ENCODE data around the gene PAGR1.

Gene PAGR1

DNA sequence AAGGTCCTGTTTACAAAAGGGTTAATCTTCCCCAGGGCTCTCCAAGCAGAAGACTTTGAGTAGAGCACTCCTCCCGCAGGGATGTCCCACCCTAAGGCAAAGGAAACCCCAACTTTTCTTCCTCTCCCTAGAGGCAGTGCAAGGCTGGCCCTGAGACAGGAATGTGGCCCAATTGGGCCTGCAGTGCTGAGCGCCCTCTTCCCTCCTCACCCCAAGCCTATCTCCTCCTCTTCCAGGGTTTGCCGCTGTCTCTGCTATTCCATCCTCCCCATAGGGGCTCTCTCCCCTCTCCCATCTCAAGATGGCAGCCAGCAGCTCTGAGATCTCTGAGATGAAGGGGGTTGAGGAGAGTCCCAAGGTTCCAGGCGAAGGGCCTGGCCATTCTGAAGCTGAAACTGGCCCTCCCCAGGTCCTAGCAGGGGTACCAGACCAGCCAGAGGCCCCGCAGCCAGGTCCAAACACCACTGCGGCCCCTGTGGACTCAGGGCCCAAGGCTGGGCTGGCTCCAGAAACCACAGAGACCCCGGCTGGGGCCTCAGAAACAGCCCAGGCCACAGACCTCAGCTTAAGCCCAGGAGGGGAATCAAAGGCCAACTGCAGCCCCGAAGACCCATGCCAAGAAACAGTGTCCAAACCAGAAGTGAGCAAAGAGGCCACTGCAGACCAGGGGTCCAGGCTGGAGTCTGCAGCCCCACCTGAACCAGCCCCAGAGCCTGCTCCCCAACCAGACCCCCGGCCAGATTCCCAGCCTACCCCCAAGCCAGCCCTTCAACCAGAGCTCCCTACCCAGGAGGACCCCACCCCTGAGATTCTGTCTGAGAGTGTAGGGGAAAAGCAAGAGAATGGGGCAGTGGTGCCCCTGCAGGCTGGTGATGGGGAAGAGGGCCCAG lies 3.0 kb upstream of the PAGR1 start:
- H3K4me3 ChIP-seq = peak overlapping the region; percentile 54
- no peaks in the 10 kb centered on the region for H3K27me3 ChIP-seq (ENCODE audit: low read depth)
- H3K36me3 ChIP-seq (replicated peaks) = peaks cover 26% of the 10 kb centered on the region
- DNase-seq (ENCODE audit: low spot score in 2 of 2) = no peak
- no peaks in the 10 kb centered on the region for H3K9me3 ChIP-seq
- in situ Hi-C loops (cut with MboI; ENCODE audit: low sequenced_read_pairs) = no loop called here
- H3K4me1 ChIP-seq = peaks cover 38% of the 10 kb centered on the region

DNA sequence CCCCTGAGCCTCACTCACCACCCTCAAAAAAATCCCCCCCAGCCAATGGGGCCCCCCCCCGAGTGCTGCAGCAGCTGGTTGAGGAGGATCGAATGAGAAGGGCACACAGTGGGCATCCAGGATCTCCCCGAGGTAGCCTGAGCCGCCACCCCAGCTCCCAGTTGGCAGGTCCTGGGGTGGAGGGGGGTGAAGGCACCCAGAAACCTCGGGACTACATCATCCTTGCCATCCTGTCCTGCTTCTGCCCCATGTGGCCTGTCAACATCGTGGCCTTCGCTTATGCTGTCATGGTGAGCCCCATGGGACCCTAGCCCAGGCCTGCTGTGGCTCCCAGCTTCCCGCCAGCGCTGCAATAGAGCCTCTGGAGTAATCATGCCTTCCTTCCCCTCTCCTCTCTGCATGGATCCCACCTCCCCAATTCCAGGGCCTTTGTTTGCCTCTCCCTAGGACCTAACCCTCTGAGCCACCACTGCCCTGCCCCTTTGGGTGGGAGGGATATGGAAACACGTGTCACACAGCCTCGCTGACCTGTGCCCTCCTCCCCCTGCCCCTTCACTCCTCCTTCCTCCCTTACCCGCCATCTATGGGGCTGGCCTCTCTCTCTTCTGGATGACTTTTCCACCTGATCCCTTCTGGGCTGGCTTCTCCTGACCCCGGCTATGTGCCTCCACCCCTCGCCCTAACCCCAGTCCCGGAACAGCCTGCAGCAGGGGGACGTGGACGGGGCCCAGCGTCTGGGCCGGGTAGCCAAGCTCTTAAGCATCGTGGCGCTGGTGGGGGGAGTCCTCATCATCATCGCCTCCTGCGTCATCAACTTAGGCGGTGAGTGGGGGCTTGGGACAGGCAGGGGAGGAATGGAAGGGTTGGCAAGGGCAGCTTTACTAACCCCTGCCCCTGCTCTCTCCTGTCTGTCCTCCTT lies 2.0 kb upstream of the PAGR1 start:
- Histone ChIP-seq H3K4me1 (peaks cover 40% of the 10 kb centered on the region), H3K4me3 (no peak overlapping the region), H3K9me3 (no peaks in the 10 kb centered on the region), H3K36me3 (replicated peaks) (peaks cover 26% of the 10 kb centered on the region), H3K27me3 (ENCODE audit: low read depth) (no peaks in the 10 kb centered on the region)
- DNase-seq (ENCODE audit: low spot score in 2 of 2) = no peak
- in situ Hi-C loops (cut with MboI; ENCODE audit: low sequenced_read_pairs) = no loop called here

DNA sequence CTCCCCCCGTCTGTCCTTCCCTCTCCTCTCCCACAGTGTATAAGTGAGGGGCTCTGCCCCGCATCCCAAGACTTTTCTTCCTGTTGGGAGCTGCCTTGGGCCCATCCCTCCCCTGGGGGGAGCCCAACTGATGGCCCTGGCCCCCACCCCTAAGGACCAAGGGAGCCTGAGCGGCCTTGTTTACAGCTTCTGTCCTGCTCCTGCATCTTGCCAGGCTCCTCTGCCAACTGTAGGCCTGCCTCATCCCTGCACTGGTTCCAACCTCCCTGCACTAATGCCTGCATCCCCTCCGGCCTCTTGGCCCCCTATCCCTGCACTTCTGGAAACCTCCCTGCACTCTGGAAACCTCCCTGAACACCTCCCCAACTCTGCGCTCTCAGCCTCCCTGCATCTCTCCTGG lies 1.4 kb upstream of the PAGR1 start:
- H3K9me3 ChIP-seq = no peaks in the 10 kb centered on the region
- H3K4me3 ChIP-seq = no peak overlapping the region
- H3K27me3 ChIP-seq (ENCODE audit: low read depth) = no peaks in the 10 kb centered on the region
- in situ Hi-C loops (cut with MboI; ENCODE audit: low sequenced_read_pairs) = no loop called here
- no peak for DNase-seq (ENCODE audit: low spot score in 2 of 2)
- peaks cover 27% of the 10 kb centered on the region for H3K36me3 ChIP-seq (replicated peaks)
- peaks cover 36% of the 10 kb centered on the region for H3K4me1 ChIP-seq

DNA sequence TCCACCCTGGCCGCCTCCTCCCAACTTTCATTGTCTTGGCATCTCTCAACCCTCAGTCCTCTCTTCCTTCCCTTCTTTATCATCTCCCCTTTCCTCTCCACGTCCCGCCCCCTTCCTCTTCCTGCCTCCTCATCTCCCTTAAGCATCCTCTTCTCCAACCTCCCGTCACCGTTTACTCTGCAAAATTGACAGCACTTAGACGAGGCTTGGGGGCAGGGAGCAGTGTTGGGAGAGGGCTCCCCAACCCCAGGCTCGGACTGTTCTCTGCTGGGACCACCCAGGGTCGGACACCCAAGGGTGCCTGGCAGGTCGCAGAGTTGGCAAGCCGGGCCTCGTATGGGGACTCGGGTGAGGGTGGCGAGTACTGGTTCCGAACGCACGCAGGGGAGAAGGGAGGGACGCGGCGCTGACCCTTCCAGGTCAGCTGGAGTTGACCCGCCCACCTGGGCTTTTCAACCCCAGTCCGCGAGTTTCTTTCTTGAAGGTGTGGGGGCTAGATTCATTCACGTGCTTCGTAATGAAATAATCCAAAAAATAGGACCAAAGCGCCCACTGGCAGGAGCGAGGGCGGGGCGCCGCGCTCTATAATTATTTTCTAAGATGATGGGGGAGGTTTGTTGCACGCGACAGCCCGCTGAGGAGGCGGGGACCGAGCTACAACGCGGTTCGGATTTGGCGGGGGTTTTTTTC lies 775 bp upstream of the PAGR1 start:
- in situ Hi-C loops (cut with MboI; ENCODE audit: low sequenced_read_pairs) = no loop called here

DNA sequence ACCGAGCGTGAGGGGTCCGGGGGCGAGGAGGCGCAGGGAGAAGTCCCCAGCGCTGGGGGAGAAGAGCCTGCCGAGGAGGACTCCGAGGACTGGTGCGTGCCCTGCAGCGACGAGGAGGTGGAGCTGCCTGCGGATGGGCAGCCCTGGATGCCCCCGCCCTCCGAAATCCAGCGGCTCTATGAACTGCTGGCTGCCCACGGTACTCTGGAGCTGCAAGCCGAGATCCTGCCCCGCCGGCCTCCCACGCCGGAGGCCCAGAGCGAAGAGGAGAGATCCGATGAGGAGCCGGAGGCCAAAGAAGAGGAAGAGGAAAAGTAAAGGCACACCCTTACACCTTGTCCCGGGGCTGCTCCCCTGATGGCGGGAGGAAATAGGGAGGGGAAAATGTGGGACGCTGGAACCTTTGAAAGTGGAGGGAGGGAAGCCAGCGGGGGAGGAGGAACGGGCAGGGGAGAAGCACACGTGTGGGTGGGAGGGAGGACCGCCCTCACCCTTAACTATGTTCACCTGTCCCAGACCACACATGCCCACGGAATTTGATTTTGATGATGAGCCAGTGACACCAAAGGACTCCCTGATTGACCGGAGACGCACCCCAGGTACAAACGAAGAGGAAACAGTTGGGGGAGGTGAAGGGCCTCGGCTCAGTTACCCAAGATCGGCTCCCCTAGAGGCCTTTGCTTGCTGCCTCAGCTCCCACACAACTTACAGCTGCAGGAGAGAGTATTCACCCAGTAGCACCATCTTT lies 916 bp downstream of the PAGR1 start:
- H3K4me1 ChIP-seq = peaks cover 27% of the 10 kb centered on the region

More for the DNA sequence above, 775 bp upstream of the PAGR1 start:
- H3K4me1 ChIP-seq = peaks cover 36% of the 10 kb centered on the region
- H3K9me3 ChIP-seq = no peaks in the 10 kb centered on the region
- no peaks in the 10 kb centered on the region for H3K27me3 ChIP-seq (ENCODE audit: low read depth)
- H3K36me3 ChIP-seq (replicated peaks) = peaks cover 29% of the 10 kb centered on the region
- DNase-seq (ENCODE audit: low spot score in 2 of 2) = peak; percentile 19 to 69
- H3K4me3 ChIP-seq = peak overlapping the region; percentile 69

DNA sequence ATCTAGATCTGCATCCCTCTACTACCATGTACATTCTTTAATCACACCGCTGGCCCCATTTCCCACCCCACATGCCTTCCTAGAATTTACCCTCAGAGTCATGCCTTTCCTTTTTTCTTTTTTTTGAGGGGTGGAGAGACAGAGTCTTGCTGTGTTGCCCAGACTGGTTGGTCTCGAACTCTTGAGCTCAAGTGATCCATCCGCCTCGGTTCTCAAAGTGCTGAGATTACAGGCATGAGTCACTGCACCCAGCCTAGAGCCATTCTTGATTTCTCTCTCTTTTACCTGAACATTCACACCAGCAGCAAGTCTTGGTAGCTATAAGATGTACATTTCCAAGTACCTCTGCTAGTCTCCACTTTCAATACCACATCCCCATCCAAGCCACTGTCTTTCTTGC lies 2.1 kb downstream of the PAGR1 start:
- in situ Hi-C loops (cut with MboI; ENCODE audit: low sequenced_read_pairs) = no loop called here

More for the DNA sequence above, 916 bp downstream of the PAGR1 start:
- Histone ChIP-seq H3K36me3 (replicated peaks) (peaks cover 36% of the 10 kb centered on the region), H3K4me3 (peak overlapping the region; percentile 69), H3K27me3 (ENCODE audit: low read depth) (no peaks in the 10 kb centered on the region), H3K9me3 (no peaks in the 10 kb centered on the region)
- DNase-seq (ENCODE audit: low spot score in 2 of 2) = peak; percentile 57 to 78
- in situ Hi-C loops (cut with MboI; ENCODE audit: low sequenced_read_pairs) = no loop called here

DNA sequence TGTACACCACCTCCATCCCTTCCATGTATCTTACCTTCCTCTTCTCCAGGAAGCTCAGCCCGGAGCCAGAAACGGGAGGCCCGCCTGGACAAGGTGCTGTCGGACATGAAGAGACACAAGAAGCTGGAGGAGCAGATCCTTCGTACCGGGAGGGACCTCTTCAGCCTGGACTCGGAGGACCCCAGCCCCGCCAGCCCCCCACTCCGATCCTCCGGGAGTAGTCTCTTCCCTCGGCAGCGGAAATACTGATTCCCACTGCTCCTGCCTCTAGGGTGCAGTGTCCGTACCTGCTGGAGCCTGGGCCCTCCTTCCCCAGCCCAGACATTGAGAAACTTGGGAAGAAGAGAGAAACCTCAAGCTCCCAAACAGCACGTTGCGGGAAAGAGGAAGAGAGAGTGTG lies 3.6 kb downstream of the PAGR1 start:
- no peak for DNase-seq (ENCODE audit: low spot score in 2 of 2)
- Histone ChIP-seq H3K27me3 (ENCODE audit: low read depth) (no peaks in the 10 kb centered on the region), H3K9me3 (no peaks in the 10 kb centered on the region), H3K36me3 (replicated peaks) (peaks cover 36% of the 10 kb centered on the region), H3K4me1 (peaks cover 21% of the 10 kb centered on the region), H3K4me3 (no peak overlapping the region)
- in situ Hi-C loops (cut with MboI; ENCODE audit: low sequenced_read_pairs) = no loop called here

More for the DNA sequence above, 2.1 kb downstream of the PAGR1 start:
- Histone ChIP-seq H3K4me3 (no peak overlapping the region), H3K4me1 (peaks cover 22% of the 10 kb centered on the region), H3K9me3 (no peaks in the 10 kb centered on the region), H3K36me3 (replicated peaks) (peaks cover 36% of the 10 kb centered on the region), H3K27me3 (ENCODE audit: low read depth) (no peaks in the 10 kb centered on the region)
- no peak for DNase-seq (ENCODE audit: low spot score in 2 of 2)

DNA sequence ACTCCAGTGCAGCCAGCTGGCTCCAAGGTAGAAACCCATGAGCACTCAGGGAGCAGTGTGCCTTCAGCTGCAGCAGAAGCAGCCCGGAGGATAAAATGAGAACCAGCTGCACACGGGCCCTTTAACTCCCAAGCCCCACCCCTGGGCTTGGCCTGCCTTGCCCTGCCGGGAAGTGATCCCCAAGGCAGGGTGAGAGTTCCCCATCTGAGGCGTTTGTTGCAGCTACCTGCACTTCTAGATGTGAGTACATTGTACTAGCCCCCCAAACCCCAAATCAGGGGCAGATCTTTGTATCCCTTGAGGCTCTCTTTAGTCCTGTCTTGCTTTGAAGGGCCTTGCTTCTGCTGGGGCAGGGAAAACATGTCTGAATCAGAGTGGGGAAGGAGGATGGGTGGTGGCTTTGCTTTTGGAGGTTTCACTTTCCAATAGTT lies 4.3 kb downstream of the PAGR1 start, which contains the start of gene MVP:
MVP (plus strand) TSS at position 192 of the 431 bp plus-strand sequence. CDS start 10,088 bp downstream, outside the sequence.
- Histone ChIP-seq H3K9me3 (no peaks in the 10 kb centered on the region), H3K27me3 (ENCODE audit: low read depth) (no peaks in the 10 kb centered on the region), H3K4me1 (peaks cover 16% of the 10 kb centered on the region), H3K4me3 (peak within 1 kb of the TSS; percentile 20), H3K36me3 (replicated peaks) (peaks cover 36% of the 10 kb centered on the region)
- in situ Hi-C loops (cut with MboI; ENCODE audit: low sequenced_read_pairs) = no loop called here
- peak in 1 of 2 experiments; percentile 53 for DNase-seq (ENCODE audit: low spot score in 2 of 2)

DNA sequence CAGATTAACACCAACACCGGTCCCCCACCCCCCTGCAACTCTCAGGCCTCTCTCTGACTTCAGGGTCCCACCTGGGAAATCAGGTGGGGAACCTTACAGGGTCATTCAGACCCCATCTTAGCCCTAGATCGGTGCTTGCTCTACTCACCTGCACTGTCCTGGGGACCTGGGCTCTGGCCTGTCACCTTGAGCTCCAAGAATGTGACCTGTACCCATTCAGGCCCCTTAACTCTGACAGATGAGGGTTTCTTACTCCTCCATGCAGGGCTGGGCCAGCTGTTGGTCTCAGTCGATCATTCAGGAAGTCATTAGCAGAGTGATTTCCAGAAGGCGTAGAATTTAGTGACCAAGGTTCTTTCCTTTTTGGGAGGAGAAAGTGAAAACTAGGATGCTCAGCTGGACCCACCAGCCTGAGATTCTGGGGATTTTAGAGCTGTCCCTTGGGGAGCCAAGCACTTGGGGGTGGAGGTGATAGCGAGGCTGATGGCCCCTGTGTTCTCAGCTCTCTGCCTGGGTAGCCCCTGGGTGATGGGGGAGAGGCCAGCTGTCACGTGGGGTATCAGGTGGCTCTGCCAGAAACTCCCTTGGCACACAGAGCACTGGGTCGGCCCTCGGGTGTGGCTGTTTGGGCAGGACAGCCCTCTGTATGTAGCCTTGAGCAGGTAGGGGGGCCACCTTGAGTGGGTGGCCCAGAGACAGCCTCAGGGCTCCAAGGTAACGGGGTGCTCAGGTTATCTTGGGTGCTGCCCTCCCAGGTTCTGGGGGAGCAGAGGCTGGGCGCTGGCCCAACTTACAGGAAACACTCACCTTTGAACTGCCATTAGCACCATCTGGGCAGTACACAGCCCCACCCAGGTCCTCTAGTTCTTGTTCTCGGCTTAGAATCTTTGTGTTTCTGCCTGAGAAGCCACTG lies 5.0 kb downstream of the PAGR1 start:
- Histone ChIP-seq H3K27me3 (ENCODE audit: low read depth) (no peaks in the 10 kb centered on the region), H3K9me3 (no peaks in the 10 kb centered on the region), H3K36me3 (replicated peaks) (peaks cover 36% of the 10 kb centered on the region), H3K4me3 (peak overlapping the region; percentile 20; the same call in 1 of the 2 replicates), H3K4me1 (peaks cover 15% of the 10 kb centered on the region)
- no peak for DNase-seq (ENCODE audit: low spot score in 2 of 2)
- in situ Hi-C loops (cut with MboI; ENCODE audit: low sequenced_read_pairs) = no loop called here

DNA sequence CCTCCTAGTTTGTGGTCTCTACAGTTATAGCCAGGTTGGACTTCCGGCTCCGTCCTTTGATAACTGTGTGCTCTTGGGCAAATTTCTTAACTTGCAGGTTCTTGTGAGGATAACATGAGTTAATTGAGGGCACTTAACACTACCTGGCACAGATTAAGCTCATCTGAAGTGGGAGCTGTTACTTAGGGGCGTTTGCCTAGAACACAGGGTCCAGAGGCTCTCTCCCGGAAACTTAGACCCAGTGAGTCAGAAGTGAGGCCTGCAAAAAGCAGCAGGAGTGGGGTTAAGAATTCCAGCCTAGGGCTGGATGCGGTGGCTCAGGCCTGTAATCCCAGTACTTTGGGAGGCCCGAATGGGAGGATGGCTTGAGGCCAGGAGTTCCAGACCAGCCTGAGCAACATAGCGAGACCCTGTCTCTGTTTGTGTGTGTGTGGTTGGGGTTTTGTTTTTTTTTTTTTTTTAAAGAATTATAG lies 5.7 kb downstream of the PAGR1 start:
- no peak for DNase-seq (ENCODE audit: low spot score in 2 of 2)
- in situ Hi-C loops (cut with MboI; ENCODE audit: low sequenced_read_pairs) = no loop called here
- Histone ChIP-seq H3K27me3 (ENCODE audit: low read depth) (no peaks in the 10 kb centered on the region), H3K4me1 (peaks cover 15% of the 10 kb centered on the region), H3K36me3 (replicated peaks) (peaks cover 36% of the 10 kb centered on the region), H3K9me3 (no peaks in the 10 kb centered on the region), H3K4me3 (no peak overlapping the region)

DNA sequence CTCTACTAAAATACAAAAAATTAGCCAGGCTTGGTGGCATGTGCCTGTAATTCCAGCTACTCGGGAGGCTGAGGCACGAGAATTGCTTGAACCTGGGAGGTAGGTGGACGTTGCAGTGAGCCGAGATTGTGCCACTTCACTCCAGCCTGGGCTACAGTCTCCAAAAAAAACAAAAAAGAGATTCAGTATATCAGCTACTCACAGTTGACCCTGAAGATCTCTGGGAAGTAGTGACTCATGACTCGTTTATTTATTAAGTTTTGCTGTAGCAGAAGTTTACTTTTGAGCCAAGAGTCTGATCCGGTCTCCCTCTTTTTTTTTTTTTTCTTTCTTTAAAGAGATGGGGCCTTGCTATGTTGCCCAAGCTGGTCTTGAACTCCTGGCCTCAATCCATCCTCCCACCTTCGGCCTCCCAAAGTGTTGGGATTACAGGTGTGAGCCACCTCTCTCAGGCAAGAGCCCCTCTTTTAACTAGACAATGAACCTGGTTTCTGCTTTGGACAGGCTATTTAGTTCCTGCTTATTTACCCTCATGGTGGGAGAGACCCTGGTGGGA lies 8.7 kb downstream of the PAGR1 start:
- in situ Hi-C loops (cut with MboI; ENCODE audit: low sequenced_read_pairs) = no loop called here
- Histone ChIP-seq H3K36me3 (replicated peaks) (peaks cover 14% of the 10 kb centered on the region), H3K4me1 (peaks cover 9% of the 10 kb centered on the region; the same call in 1 of the 2 replicates), H3K27me3 (ENCODE audit: low read depth) (no peaks in the 10 kb centered on the region), H3K9me3 (no peaks in the 10 kb centered on the region), H3K4me3 (no peak overlapping the region)
- DNase-seq (ENCODE audit: low spot score in 2 of 2) = no peak

All from HAP-1 (cell line).